Esophagus muscularis mucosa (tissue), 3 donors: ENCODE data around the gene FKBP2.

Experiments used
- POLR2AphosphoS5 ChIP-seq, 2 donors: sonication (generic); formaldehyde crosslinking; IDR thresholded peaks; one replicate each; pipeline ENCODE4 v1.6.1; 2017; ENCODE audit warnings: antibody characterized with exemption in 2 of 2
- TF ChIP-seq, protein P1 (sequence below), 3 experiments: fragments of 200-600 bp in 2 of 3; fragments of 450-650 bp in 1 of 3; sonication (generic) in 2 of 3; IDR thresholded peaks; one replicate each; pipeline ENCODE4 v1.5.1; 2017 to 2019; ENCODE audit warnings: antibody characterized with exemption in 3 of 3, mild to moderate bottlenecking in 2 of 3, moderate library complexity in 1 of 3

- TF ChIP-seq, protein P1, sequence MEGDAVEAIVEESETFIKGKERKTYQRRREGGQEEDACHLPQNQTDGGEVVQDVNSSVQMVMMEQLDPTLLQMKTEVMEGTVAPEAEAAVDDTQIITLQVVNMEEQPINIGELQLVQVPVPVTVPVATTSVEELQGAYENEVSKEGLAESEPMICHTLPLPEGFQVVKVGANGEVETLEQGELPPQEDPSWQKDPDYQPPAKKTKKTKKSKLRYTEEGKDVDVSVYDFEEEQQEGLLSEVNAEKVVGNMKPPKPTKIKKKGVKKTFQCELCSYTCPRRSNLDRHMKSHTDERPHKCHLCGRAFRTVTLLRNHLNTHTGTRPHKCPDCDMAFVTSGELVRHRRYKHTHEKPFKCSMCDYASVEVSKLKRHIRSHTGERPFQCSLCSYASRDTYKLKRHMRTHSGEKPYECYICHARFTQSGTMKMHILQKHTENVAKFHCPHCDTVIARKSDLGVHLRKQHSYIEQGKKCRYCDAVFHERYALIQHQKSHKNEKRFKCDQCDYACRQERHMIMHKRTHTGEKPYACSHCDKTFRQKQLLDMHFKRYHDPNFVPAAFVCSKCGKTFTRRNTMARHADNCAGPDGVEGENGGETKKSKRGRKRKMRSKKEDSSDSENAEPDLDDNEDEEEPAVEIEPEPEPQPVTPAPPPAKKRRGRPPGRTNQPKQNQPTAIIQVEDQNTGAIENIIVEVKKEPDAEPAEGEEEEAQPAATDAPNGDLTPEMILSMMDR (IDR thresholded peaks at IDR 0.05), result no peak
- TF ChIP-seq POLR2AphosphoS5 (IDR thresholded peaks at IDR 0.05), result no peak
These were observed 51.0 kb downstream of the FKBP2 start for GRCh38 chr11:64291752-64292459.
